HG03432 (cell line): ENCODE results near the gene HSPH1.
A peak's percentile ranks its signal among the peaks of the same experiment; 100 is the strongest.
"Not testable (repeated sequence)": the region's sequence is repeated elsewhere in the genome, so short reads cannot be mapped to it uniquely, and the experiment has no call there.

ENCODE experiments used
- ATAC-seq: cut with Tn5 transposase; IDR thresholded peaks from one replicate; pipeline ENCODE4 v1.9.1; 2021; ENCODE audit warnings: mild to moderate bottlenecking, moderate library complexity; ENCODE audit not compliant: unreplicated experiment

Gene HSPH1

GRCh38 chr13:31177813-31178495, 16.2 kb upstream of the HSPH1 start:
- not testable (repeated sequence) for ATAC-seq

- no peak for ATAC-seq
Measured at GRCh38 chr13:31175847-31176532, 14.3 kb upstream of the HSPH1 start.

GRCh38 chr13:31174018-31174417, 12.3 kb upstream of the HSPH1 start:
- ATAC-seq: no peak

DNA sequence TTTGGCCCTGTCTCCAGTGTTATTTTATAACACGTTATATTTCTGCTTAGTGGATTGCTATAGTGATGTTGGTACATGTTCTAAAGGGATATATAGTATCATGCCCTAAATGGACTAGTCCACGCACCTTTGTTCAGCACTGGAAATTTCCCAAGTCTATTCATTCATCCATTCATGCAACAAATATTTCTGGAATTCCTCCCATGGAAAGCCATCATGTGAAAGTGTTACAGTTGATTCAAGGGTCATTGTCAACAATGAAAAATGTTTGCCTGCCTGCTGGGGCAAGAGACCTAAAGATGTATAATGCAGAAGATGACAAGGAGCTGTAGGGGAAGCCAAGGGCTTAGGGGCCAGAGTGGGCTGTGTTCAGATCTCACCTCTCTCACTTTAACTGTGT, 10.8 kb upstream of the HSPH1 start:
- no peak for ATAC-seq

DNA sequence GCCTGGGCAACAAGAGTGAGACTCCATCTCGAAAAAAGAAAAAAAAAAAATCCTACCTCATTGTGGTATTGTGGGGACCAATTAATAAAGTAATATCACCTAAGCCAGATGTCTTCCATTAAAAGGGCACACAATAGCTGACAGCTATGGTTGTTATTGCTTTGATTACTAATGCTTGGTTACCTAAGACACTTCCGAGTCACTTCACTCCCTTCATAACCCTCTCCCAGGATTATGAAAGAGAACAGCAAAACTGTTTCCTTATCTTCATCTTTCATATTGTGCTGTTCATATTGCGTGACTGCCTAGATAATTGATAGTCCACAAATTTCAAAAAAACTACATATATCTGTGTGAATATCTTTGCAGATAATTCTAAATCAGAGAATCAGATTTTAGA, 10.3 kb upstream of the HSPH1 start:
- ATAC-seq: no peak

- no peak for ATAC-seq
Measured at GRCh38 chr13:31168736-31169135, 7.0 kb upstream of the HSPH1 start.

DNA sequence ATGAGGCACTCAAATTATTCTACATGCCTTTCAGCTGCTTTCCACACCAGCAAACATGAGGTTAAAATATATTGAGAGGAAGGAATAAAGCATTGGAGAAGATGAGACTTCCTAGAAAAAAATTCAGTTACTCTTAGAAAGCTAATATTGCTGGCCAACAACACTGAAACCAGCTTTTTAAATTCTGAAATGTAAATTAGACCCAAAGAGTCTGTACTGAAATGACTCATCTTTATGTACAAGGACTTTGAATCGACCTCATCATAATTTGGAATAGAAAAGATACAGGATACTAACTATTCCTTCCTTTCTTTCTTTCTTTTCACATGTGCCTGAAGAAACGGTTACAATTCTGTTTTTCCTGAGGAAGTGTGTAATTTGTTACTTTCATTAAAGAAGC, 6.5 kb upstream of the HSPH1 start:
- ATAC-seq: peak; percentile 67

GRCh38 chr13:31167490-31167889, 5.8 kb upstream of the HSPH1 start:
- peak; percentile 68 for ATAC-seq

GRCh38 chr13:31166591-31166990, 4.9 kb upstream of the HSPH1 start:
- no peak for ATAC-seq

- ATAC-seq: peak; percentile 86
Measured at GRCh38 chr13:31162151-31163008, 676 bp upstream of the HSPH1 start.

GRCh38 chr13:31160857-31161556, 697 bp downstream of the HSPH1 start:
- ATAC-seq: peak; percentile 21

- ATAC-seq: no peak
Measured at GRCh38 chr13:31159306-31159705, 2.4 kb downstream of the HSPH1 start.

GRCh38 chr13:31154939-31155338, 6.8 kb downstream of the HSPH1 start:
- ATAC-seq: no peak

DNA sequence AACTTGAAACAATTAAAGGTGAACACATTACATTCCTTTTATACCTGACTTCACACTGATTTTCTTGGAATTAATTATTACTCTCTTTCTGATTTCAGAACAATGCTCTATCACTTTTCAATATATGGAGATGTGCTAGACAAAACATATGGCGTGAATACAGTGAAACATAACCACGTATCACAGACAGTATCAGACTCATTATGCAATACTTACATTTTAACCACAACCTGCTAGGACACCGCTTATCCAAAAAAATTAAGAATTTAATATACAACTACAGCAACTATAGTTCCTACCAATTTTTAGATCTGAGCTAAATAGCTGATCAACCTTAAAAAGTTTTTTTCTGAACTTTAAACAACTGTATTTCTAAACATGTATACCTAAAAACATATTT, 9.9 kb downstream of the HSPH1 start:
- ATAC-seq: no peak

GRCh38 chr13:31150315-31150985, 11.3 kb downstream of the HSPH1 start:
- no peak for ATAC-seq

DNA sequence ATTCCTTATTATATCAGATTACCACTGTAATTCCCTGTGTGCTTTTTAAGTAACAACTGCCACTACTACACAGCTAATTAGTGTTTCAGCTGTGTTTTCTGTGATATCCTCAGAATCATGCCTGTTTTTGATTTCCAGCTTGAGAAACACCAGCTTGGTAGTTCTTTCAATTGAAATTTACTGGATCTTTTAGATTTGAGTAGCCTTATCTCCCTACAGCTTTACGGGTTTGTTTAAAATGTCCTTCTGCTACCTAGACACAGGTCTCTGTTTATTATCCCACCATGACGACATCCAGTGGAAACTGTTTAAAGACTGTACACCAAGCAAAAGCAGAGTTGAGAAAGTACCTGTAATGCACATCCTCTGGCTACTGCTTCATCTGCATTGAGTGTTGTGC, 12.1 kb downstream of the HSPH1 start:
- ATAC-seq: no peak

DNA sequence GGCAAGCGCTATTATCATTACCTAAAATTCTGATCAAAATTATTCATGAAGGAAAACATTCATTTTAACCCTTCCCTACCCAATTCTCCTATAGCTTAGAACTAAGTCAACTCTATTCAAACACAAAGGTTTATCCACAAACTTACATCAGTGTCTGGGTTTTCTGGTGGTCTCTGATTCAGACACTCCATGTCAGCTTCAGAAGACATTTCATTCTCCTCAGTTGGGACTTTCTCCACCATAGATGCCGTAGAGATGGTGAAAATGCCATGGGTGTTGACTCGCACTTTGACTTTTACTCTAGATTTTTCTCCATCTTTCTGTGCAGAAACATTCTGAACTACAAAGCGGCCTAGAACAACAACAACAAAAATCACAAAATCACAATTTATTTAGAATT, 16.3 kb downstream of the HSPH1 start:
- ATAC-seq: no peak

DNA sequence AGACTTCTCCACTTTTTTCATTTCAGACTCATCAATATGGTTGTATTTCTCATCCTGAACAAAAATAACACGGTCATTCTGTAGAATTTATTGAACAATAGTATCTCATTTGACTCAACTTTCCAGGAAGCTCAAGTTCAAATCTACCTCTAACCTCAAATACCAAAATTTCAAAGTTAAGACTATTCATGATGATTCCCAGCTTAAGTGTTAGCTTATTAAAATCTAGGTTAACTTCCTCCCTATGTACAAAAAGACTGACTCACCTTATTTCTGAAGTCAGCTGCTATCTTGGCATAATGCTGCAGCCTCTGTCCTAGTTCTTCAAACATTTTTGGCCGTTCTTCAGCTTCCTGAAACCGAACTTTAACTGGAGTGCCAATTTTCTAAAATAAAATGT, 23.2 kb downstream of the HSPH1 start:
- ATAC-seq: no peak

GRCh38 chr13:31136724-31137123, 25.0 kb downstream of the HSPH1 start:
- no peak for ATAC-seq

- ATAC-seq: no peak
Measured at GRCh38 chr13:31134039-31134711, 27.5 kb downstream of the HSPH1 start.
